HFFc6 (cell line): ENCODE measurements around the gene HDGFL2. TPM values are rescaled to one million over a fixed set of nuclear protein-coding genes. Genes with fewer than 3 reads are reported as not detected.

Source experiments
- DNase-seq: peaks from one replicate; pipeline ENCODE4 v3.0.0-alpha.2; 2018
- H3K27ac Mint-ChIP-seq: 2 replicates; pipeline ENCODE4 v1.8.0; 2020; ENCODE audit warnings: mild to moderate bottlenecking, mixed read lengths
- H3K27me3 Mint-ChIP-seq: 2 replicates; pipeline ENCODE4 v1.8.0; 2021; ENCODE audit warnings: mild to moderate bottlenecking, moderate library complexity, mixed read lengths; ENCODE audit not compliant: insufficient read depth
- H3K36me3 Mint-ChIP-seq: 2 replicates; pipeline ENCODE4 v1.8.0; 2021; ENCODE audit warnings: low read depth, mixed read lengths
- H3K4me1 Mint-ChIP-seq: 2 replicates; pipeline ENCODE4 v1.8.0; 2020; ENCODE audit warnings: low read depth, mixed read lengths
- H3K4me3 Mint-ChIP-seq: 2 replicates; pipeline ENCODE4 v1.8.0; 2020; ENCODE audit warnings: mild to moderate bottlenecking, moderate library complexity, mixed read lengths
- H3K9me3 Mint-ChIP-seq: 2 replicates; pipeline ENCODE4 v1.8.0; 2020; ENCODE audit warnings: mild to moderate bottlenecking, mixed read lengths
- CTCF ChIP-seq: fragments of 200-600 bp; sonication (generic); IDR thresholded peaks from 2 replicates; pipeline ENCODE4 v1.5.0; 2021; ENCODE audit warnings: antibody characterized with exemption, mild to moderate bottlenecking
- total RNA-seq, 6 experiments: library from RNA; stranded (reverse); fragmentation: NEBNext Ultra II Directional; extraction: Animal tissue kit (Norgen Biotek cat#: 25700); gene quantifications; 2 replicates in 1 of 6; 3 replicates in 5 of 6; pipeline ENCODE4 v1.2.3, GENCODE V29; 2021

The HDGFL2 gene
- total RNA-seq, 6 experiments from 2014 or later, result 68.0 to 79.6 (median 74.2) TPM

- peaks cover 6% of the 10 kb centered on the region for H3K27me3 Mint-ChIP-seq
- no peak for TF ChIP-seq CTCF
- peak overlapping the region; percentile 99 for H3K27ac Mint-ChIP-seq
- no peaks in the 10 kb centered on the region for H3K36me3 Mint-ChIP-seq
- H3K9me3 Mint-ChIP-seq, result no peaks in the 10 kb centered on the region
- H3K4me1 Mint-ChIP-seq, result peaks cover 24% of the 10 kb centered on the region
- H3K4me3 Mint-ChIP-seq, result peak overlapping the region; percentile 99
- DNase-seq, result peak; percentile 47
These were observed 15.6 kb upstream of the HDGFL2 start for GRCh38 chr19:4456476-4456842.

- Mint-ChIP-seq H3K27ac (peak overlapping the region; percentile 99), H3K9me3 (no peaks in the 10 kb centered on the region), H3K4me3 (peak overlapping the region; percentile 99), H3K4me1 (peaks cover 24% of the 10 kb centered on the region), H3K27me3 (peaks cover 6% of the 10 kb centered on the region), H3K36me3 (no peaks in the 10 kb centered on the region)
- no peak for TF ChIP-seq CTCF
- peak; percentile 37 for DNase-seq
These were observed 15.0 kb upstream of the HDGFL2 start for GRCh38 chr19:4456843-4457653.

DNA sequence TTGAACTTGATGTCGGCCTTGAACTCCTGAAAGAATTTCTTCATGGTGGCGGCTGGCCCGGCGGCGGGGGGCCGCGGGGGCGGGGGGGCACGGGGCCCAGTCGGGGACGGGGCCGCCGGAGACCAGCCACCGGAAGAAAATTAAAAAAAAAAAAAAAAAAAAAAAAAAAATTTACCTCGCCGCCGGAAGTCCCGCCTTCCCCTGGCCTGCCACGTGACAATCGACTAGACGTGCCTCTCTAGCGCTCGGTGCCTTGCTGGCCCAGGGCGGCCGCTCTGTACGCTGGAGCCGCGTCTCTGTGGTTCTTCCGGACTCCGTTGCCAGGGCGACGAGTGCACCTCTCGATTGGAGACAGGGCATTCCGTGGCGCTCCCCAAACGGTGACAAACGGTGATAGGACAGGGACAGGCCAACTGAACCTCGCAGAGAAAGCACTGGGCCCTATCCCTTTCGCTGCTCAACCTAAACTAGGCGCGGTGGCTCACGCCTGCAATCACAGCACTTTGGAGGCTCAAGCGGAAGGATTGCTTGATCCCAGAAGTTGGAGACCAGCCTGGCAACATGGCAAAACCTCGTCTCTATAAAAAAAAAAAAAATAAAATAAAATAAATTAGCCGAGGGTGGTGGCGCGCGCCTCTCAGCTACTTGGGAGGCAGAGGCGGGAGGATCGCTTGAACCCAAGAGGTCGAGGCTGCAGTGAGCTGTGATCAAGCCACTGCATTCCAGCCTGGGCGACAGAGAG lies 14.3 kb upstream of the HDGFL2 start, which contains the start of gene UBXN6:
Gene UBXN6, minus strand, starts transcription at position 141 of the 742 bp plus-strand sequence. Its CDS starts 97 bp downstream, at position 44.
- peak; percentile 100 for DNase-seq
- Mint-ChIP-seq H3K27ac (peak within 1 kb of the TSS; percentile 99), H3K4me1 (peaks cover 24% of the 10 kb centered on the region), H3K27me3 (peaks cover 6% of the 10 kb centered on the region), H3K4me3 (peak within 1 kb of the TSS; percentile 99), H3K9me3 (no peaks in the 10 kb centered on the region), H3K36me3 (no peaks in the 10 kb centered on the region)
- no peak for TF ChIP-seq CTCF

DNA sequence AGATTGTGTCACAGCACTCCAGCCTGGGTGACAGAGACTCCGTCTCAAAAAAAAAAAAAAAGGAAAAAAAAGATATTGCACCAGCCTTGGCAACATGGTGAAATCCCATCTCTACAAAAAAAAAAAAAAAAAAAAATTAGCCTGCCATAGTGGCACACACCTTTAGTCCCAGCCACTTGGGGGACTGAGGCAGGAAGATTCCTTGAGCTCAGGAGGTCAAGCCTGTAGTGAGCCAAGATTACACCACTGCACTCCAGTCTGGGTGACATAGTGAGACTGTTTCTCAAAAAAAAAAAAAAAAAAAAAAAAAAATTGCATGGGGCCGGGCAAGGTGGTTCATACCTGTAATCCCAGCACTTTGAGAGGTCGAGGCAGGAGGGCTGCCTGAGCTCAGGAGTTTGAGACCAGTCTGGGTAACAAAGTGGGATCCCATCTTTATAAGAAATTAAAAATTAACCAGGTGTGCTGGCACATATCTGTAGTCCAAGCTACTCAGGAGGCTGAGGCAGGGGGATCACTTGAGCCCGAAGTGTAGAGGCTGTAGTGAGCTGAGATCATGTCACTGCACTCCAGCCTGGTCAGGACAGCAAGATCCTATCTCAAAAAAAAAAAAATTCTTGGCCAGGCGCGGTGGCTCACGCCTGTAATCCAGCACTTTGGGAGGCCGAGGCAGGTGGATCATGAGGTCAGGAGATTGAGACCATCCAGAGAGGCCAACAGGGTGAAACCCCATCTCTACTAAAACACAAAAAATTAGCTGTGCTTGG lies 7.1 kb upstream of the HDGFL2 start:
- Mint-ChIP-seq H3K4me3 (no peak overlapping the region), H3K36me3 (no peaks in the 10 kb centered on the region), H3K4me1 (0 out of 2 replicates have a peak, but pooled peaks cover under 1% of the 10 kb centered on the region), H3K27ac (no peak overlapping the region), H3K9me3 (no peaks in the 10 kb centered on the region), H3K27me3 (no peaks in the 10 kb centered on the region)
- DNase-seq, result no peak
- TF ChIP-seq CTCF, result no peak

GRCh38 chr19:4467835-4468234 lies 4.3 kb upstream of the HDGFL2 start:
- no peaks in the 10 kb centered on the region for H3K9me3 Mint-ChIP-seq
- no peak for DNase-seq
- H3K27me3 Mint-ChIP-seq, result no peaks in the 10 kb centered on the region
- TF ChIP-seq CTCF, result no peak
- H3K36me3 Mint-ChIP-seq, result no peaks in the 10 kb centered on the region
- H3K4me3 Mint-ChIP-seq, result no peak overlapping the region
- H3K27ac Mint-ChIP-seq, result no peak overlapping the region
- H3K4me1 Mint-ChIP-seq, result peaks cover 6% of the 10 kb centered on the region; the same call in 1 of the 2 replicates
